GM18867 (cell line): ENCODE data around the gene POLR3B.
A peak's percentile ranks its signal among the peaks of the same experiment; 100 is the strongest.
"Not testable (repeated sequence)": the region's sequence is repeated elsewhere in the genome, so short reads cannot be mapped to it uniquely, and the experiment has no call there.

Source experiments
- ATAC-seq: cut with Tn5 transposase; IDR thresholded peaks from one replicate; pipeline ENCODE4 v1.9.1; 2021; ENCODE audit warnings: mild to moderate bottlenecking, moderate library complexity; ENCODE audit not compliant: unreplicated experiment

The POLR3B gene

DNA sequence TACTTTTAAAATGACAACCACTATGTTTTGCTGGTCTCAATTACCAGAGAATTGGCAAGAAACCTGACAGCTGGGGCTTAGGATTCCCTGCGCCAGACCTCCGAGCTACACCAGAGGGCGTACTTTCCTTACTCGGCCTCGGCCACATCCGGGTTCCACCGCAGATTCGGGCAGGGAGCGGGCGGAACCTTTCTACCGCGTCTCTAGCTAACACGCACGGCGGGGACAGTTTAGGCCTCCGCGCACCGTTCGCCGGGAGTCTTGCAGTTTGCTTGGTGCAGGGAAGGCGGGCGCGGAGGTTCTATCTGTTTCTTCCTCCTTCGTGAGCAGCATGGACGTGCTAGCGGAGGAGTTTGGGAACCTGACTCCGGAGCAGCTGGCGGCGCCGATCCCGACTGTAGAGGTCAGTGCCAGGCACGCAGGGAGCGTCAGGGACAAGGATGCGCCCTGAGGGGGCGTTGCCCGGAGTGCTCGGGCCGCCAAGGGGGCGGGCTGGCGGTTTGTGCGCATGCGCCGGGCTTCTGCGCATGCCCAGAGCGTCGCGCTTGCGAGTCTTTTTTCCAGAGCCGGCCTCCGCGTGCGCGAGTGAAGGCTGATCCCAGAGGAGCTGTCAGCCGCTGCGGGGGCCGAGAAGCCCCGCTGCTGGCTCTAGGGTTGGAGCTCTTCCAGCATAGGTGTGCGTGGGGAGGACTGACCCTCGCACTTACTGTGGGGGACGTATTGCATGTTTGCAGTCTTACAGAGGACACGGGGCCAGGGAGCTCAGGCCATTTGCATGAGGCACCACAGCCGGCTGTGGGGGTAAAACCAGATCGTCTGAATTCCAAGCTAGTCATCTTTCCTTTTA lies at the start of gene POLR3B:
Gene POLR3B, plus strand, starts transcription at position 200 of the 847 bp plus-strand sequence. Its CDS starts 132 bp downstream, at position 332.
- peak; percentile 91 for ATAC-seq

DNA sequence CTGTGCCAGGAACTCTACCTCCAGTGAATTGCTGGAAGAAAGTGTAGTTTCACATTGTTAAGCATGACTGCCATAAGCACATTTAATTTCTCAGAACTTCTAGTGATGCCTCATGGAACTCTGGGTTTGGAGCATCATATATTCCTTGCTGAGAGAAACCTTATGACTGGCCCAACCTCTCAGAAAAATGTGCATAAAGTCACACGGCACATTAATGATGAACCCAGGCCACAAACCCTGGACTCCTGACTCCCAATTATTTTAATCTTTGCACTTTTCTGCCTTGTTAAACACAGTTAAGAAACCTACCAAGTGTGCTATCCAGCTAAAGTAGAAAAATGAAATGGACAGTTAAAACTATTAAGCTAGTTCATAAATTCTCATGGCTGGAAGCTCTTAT lies 49.4 kb upstream of the POLR3B start:
- ATAC-seq: no peak

DNA sequence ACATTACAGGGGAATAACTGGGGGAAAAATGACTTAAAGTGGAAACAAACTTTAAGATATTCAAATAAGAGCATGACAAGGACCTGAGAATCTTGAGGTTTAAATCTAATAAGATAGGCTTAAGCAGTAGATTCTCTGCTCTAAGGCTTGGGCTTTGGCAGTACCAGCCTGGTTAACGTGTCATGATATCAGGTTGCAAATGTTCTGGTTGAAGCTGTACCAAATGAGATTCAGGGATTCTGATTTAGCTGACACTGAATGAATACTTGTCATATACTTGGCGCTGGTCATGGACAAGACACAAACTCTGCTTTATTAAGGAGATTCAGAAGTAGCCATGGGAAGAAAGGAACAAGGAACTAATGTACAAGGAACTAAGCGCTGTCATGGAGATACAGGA lies 48.9 kb upstream of the POLR3B start:
- no peak for ATAC-seq

DNA sequence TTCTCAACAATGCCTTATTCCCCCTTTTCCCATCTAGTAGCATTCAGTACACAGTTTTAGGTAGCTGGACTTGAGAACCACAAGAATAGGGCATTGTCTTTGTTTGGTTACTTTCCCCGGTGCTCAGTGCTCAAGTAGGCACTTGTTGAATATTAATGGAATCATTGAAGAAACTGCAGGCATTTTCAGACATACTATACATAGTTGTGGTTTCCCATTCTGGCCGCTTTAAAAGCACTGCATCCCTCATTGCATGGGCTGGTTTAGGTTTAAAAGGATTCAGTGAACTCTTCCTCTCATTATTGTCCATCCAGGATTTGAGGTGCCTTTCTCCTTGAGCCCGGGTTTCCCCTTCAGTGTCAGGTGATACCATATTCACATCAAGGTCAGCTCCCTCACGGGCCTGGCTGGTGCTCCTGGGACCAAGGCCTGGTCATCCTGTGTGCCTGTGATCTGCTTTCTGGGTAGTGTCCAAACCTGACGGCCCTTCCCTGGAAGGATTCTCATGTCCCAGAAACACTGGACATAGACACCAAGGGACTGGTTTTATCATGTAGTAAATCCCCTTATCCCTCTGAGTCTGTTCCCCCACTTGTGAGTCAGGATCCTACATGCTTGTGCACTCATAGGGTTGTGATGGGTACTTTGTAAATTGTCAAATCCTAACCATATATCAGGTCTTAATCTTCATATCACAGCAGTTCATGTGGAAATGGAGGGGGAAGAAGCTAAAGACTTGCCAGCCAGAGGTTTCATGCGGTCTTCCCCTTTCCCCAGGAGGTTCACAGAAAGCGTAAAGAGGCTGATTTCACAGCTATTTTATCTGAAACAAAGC lies 47.7 kb upstream of the POLR3B start:
- ATAC-seq: no peak

DNA sequence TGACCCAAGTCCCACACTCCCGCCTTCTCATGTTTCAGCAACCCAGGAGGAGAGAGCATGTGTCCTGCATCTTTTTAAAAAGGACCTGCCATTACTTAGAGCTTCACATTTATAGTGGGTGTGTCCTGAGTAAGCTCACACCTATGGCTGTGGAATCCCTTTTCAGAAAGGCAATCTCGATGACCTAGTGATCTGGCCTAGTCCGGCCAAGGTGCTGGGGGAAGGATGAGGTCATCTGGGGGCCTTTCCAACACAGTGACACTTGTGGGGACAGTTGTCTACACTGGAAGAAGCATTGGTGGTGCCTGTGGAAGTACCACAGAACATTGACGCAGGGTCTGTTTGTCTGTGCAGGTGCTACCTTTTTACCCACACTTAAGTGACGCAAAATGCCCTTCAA lies 46.9 kb upstream of the POLR3B start:
- no peak for ATAC-seq

DNA sequence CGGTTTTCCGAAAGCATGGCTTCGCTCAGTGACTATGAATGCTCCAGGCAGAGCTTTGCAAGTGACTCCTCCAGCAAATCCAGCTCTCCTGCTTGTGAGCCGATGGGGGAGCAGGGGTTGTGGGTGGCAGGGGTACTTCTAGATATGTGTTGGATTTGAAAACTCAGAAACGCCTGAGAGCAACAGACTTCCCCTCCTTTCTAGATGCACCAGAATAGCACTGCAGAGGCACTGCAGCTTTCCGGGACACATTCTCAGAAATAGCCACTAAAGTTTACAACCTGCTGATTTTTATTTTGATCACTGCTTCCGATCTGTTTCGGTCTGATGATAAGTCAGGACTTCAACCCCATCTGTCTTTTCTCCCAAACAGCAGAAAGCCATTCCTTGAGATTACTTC lies 46.4 kb upstream of the POLR3B start:
- ATAC-seq: no peak

DNA sequence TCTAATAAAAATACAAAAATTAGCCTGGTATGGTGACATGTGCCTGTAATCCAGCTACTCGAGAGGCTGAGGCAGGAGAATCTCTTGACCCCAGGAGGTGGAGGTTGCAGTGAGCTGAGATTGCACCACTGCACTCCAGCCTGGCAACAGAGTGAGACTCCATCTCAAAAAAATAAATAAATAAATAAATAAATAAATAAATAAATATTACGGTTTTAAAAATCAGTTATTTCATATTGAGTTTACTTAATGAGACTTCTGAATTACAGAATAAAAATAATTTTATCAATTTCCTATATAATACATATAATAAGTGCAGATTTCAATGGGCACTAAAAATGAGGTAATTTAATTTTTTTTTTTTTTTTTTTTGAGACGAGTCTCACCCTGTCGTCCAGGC lies 44.1 kb upstream of the POLR3B start:
- ATAC-seq: not testable (repeated sequence)

DNA sequence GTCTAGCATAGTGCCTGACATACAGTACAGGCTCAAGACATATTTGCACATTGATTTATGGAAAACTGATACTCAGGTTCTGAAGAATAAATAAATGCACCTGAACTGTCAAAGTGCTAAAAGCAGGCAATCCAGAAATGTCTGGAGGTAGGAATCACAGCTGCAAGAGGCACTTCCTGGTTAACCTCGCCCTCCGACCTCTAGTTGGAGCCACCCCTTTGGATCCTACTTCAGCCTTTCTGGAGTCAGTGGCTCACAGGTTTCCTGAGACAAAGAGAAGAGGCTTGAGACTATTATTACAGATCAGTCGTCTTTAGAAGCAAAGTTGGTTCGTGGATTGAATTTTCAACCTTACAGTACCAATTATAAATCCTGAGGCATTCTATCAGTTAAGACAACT lies 42.0 kb upstream of the POLR3B start:
- ATAC-seq: no peak

DNA sequence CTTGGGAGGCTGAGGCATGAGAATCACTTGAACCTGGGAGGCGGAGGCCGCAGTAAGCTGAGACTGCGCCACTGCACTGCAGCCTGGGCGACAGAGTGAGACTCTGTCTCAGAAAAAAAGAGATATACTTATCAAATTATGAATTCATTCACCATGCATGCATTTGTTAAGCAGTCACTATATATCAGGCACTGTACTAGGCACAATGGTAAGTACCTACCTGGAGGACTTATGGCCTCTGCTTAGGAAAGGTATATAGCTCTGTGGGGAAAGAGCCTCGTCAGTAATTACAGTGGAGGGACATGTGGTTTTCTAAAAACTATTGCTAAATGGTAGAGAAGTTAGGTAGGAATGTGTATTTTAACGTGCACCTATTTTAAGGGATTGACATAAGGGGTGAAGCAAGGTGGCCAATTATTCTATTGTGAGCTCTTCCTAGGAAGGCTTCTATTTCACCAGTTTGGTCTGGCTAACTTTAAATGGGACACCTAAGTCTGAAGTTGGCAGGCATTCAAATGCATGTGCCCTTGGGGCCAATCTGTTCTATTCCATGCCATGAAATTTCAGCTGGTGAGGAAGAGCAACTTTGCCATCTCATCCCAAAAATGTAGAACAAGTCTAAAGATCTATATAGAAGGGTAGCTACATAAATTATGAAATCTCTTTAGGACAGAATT lies 40.0 kb upstream of the POLR3B start:
- no peak for ATAC-seq

DNA sequence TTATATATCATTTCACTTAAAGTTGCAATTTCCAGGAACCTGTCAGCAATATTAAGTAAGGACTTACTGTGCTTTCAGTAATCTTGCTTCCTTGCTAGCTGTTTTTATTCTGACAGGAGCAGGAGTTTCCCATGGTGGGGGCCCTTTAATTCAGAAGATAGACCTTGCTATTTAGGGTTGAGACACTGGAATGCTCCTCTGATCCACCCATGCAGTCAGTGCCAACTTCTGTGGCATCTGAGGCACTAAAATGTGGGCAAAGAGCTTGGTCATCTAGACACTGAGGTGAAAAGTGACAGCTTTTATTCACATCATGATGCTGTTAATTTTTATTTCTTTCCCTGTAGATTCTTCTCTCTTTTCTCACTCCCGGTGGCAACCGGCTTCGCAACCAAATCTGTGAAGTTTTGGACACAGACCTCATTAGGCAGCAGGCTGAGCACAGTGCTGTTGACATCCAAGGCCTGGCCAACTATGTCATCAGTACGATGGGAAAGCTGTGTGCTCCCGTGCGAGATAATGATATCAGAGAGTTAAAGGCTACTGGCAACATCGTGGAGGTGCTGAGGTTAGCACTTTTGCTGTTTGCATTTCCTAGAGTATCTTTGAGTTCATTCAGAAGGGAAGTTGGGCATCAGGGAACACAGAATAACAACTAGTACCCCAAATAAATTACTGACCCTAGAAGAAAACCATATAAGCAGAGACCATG lies 36.3 kb upstream of the POLR3B start:
- ATAC-seq: no peak

DNA sequence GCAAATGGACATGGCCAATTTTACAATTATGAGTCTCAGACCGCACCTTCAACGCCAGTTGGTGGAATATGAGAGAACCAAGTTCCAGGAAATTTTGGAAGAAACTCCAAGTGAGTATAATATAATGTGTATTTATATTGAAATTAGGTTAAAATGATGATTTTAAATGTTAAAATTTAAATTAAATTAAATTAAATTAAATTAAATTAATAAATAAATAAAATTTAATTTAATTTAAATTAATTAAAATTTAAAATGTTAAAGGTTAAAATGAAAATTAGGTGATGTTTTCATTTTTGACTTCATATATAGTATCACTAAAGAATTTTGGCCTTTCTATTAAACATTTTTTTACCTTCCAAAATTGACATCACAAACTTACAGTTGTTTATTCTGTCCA lies 34.0 kb upstream of the POLR3B start:
- no peak for ATAC-seq

DNA sequence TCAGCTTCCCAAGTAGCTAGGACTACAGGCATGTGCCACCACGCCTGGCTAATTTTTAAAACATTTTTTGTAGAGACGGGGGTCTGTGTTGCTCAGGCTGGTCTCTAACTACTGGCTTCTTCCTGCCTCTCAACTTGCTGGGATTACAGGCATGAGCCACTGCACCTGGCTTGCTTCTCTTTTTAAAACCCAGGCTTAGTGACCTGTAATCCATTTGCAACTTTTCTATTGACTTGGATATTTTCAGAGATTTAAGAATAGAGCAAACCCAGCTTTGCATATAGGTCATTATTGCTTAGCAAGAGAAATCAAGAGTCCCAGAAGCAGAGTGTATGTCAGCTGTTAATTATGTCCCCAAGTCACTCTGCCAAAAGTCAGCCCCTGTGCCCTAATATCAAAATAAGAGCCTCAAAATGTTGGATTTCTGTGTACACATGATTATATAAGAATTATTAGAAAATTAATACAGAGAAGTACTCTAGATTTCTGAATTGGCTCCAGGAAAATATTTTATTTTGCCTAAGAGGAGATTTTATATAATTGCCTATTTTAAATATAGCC lies 30.2 kb upstream of the POLR3B start:
- ATAC-seq: no peak

DNA sequence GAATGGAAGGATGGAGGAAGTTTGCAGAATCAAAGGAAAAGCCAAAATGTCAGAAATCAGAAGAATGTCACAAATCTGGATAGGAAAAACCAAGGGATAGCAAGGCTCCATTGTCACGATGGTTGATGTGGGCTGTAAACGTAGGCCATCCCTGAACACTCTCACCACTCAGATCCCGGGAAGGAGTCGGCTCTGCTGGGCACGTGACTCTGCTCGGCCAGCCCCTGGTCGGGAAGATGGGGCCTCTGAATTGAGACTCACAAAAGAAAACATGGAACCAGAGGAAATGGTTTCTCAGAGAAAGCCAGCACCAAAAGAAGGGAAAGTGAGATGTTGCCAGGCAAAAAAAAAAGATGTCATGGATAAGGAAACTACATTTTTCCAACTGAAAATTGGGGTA lies 28.8 kb upstream of the POLR3B start:
- no peak for ATAC-seq

DNA sequence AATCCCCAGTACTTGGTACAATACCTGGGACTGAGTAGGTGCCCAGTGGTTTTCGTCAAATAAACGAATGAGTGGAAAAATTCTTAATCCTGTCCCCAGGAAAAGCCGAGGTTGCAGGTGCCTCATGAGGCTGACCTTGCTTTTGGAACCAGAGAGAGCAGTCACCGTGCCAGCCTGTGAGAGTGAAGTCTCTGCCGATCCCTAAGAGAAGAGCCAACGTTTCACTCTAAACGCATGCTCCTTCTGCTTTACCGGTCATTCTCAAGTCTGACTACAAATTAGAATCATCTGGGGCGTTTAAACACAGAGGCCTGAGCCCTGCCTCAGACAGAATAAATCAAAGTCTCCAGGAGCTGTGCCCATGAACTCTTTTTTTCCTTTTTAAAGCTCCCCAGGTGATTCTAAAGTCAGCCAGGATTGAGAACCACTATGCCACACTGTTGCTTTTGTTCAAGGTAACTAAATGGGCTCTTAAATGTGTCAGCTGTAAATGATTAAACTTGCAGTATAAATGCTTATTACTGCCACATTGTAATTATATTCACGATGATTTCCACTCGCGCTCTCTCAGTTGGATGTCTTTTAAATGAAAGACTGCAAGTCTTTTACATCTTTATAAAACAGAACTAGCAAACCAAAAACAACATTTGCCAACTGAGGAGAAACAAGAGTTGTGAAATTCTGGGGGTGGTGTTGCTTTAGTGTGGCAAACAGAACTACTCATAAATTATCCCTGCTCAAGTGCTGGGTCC lies 28.1 kb upstream of the POLR3B start:
- ATAC-seq: no peak

DNA sequence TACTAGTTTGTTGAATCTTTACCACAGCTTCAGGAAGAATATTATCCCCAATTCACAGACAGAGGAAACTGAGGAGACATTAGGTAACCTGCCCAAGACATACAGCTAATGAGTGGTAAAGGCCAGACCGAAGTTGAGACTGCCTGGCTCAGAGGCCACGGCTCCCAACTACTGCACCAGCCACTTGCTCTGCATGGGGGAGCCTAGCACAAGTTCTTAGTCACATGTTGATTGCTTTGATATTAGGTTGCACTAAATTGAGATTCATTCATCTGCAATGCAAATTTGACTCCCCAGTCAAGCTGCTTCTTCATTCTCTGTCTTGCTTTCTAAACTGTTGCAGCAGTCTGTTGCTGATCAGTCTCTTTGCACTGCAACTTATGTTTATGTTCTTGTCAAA lies 25.9 kb upstream of the POLR3B start:
- ATAC-seq: no peak

DNA sequence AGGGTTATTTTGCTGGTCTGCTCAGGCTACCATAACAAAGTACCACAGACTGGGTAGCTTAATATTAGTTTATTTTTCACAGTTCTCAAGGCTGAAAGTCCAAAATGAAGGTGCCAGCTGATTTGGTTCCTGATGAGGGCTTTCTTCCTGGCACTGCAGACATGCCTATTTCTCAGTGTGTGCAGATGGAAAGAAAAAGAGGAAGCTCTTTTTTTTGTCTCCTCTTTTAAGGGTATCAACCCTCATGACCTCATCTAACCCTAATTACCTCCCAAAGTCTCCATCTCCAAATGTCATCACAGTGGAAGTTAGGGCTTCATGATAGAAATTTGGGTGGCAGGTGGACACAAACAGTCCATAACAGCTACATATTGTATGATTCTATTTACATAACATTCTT lies 25.0 kb upstream of the POLR3B start:
- no peak for ATAC-seq

DNA sequence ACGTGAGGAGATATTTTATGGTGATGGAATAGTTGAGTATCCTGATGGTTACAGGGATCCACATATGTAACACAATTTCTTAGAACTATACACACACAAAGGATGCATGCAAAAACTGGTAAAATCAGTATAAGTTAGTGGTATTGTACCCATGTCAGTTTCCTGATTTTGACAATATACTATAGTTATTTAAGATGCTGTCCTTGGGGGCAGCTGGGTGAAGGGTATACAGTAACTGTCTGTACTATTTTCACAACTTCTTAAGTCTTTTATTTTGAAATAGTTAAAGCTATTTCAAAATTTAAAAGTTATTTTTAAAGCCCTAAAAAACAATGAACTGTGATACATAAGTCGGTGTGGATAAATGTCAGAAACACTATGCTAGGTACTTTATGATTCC lies 24.5 kb upstream of the POLR3B start:
- ATAC-seq: no peak

DNA sequence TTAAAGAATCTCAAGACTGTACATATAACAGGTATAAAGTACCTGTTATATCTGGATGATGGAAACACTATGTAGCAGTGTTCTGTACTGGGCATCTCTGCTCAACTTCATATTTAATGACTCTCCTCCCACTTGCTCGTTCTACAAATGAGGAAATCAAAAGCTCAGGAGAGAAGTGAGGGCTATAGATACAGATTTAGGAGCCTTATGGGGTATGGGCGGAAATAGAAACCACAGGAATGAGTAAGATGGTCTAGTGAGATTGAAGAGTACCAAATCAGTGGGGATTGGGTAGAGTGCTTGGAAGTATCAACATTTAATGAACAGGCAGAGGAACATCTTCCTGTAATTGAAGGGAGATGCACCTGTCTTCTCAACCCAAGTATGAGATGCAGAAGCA lies 23.8 kb upstream of the POLR3B start:
- ATAC-seq: no peak

DNA sequence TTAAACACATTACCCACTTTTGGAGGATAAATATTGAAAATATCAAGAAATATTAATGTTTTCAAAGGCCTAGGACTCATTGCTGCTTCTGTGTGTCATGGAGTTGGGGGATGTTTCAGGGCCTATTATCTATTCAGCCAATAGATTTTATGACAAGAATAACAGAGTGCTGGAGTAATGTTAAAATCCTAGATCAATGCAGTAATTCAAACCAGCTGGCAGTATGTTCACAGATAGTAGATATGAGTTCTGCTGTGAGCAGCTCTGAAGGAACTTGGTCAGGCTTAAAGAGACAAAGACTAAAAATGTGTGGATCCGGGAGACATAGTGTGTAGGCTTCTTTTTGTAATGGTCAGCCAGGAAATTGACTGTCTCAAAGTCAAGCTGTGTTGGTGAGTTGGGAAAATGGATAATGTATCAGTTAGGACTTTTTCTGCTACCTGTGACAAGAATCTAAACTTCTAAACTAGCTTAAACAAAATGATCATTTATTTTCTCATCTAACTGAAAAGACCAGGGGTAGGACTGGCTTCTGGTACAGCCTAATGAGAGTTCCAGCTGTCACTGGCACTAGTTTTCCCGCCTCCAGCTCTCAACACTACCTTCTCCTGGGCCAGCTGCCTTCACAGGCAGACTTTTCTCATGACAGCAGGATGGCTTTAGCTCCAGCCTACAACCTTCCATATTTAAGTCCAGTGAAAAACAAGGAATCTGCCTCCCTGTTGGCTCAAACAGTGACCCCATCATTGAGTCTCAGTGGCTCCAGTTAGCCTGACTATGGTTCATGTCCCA lies 16.3 kb upstream of the POLR3B start:
- no peak for ATAC-seq
